ENCODE data around the gene CLP1.
A peak's percentile ranks its signal among the peaks of the same experiment; 100 is the strongest.

Gene CLP1

DNA sequence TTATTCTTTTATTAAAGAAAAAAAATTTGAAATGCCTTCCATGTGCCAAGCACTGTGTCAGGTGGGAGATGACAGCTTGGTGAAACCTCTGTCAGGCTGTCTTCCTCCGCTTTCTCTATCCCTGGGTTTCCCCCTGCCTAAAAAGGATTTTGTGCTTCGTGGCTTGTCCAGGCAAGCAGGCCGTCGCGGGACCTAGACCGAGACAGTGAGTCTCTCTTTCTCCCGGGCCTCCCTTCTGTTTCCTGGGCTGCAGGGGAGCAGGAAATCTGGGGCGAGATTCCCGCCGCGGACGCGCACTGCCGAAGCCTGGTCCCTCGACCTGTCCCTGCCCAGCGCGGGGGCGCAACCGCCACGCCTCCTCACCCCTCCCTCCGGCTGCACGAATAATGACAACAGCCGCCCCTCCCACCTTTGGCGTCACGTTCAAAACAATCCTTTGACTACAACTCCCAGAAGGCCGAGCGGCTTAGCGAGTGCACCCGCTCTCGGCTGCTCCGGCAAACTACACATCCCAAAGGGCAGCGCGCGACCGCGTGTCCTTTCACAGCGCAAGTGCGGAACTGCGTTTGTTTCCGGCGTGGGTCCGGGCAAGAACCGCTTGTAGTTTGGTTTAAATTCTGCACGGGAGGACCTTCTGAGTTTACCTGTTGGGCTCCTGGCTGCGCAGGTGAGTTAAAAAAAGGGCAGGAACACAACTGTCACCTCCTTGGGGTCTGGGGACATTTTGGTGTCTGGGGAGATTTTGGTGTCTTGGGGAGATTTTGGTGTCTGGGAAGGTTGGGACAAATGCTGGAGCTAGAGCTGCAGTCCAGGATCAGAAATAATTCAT lies at the start of gene CLP1:
CLP1 (plus strand) TSS at position 569 of the 829 bp plus-strand sequence. CDS start 1,715 bp downstream, outside the sequence.
- peak; percentile 99 to 100 (median 100) for DNase-seq
- intact Hi-C loops (cut with DNase I): loop anchor here (1.0 kb wide), 1 partner anchor 10 kb away; no protein-coding TSS in a partner anchor

DNA sequence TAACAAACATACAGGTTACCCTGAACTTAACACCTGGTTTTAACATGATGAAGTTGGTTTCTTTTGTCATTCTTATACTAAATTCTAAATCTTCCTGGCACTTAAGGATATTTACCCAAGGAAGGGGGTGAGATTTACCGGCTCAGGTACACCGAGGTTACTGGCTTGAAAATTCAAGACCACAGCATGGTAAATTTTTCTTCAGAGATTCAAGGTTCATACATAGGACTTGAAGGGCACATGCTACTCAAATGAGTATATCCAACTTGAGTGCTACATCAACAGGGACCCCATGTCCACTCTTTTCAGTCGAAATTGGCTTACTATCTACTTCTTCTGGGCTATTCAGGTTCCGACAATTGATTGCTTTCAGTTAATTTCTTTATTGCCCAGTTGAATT lies 47.4 kb upstream of the CLP1 start:
- DNase-seq: no peak
- intact Hi-C loops (cut with DNase I): no loop called here

DNA sequence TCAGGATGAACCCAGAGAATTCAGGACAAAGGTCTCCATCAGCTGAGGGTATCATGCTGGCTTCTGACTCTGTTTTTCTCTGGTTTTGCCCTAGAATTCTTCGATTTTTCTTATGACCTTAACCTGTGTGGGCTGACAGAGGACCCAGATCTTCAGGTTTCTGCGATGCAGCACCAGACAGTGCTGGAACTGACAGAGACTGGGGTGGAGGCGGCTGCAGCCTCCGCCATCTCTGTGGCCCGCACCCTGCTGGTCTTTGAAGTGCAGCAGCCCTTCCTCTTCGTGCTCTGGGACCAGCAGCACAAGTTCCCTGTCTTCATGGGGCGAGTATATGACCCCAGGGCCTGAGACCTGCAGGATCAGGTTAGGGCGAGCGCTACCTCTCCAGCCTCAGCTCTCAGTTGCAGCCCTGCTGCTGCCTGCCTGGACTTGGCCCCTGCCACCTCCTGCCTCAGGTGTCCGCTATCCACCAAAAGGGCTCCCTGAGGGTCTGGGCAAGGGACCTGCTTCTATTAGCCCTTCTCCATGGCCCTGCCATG lies 43.3 kb upstream of the CLP1 start:
- DNase-seq: no peak
- intact Hi-C loops (cut with DNase I): no loop called here

DNA sequence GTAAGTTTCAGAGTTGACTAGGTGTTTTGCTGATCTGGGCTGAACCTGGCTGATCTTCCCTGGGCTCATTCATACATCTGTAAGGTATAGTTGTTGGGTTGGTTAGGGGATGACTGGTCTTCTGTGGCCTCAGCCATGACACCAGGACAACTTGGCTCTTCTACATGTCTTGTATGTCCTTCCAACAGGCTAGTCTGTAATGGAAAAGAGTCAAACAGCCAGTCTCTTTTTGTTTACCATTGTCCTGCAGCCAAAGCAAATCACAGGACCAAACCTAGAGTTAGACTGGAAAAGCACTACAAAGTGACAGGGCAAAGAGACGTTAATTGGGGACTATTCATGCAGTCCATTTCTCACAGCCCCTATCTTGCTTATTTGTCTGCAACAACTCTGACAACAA lies 42.3 kb upstream of the CLP1 start:
- intact Hi-C loops (cut with DNase I): no loop called here
- DNase-seq: no peak

DNA sequence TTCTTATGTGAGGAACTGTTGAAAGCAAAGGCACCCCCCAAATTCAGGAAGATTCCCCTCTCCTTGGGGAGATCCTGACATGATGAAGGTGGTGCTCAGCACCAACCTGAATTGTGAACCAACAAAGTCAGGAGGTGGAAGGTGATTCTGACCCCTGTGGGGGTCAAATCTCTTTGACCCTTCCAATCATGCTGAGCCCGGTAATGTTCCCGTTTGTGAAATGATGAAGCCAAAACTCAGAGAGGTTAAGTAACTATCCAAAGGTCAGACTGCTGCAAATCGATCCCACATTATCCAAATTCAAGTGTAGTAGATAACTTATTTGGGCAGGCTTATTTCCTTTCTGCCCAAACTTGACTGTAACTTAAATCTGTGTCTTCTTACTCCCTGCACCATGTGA lies 41.0 kb upstream of the CLP1 start:
- intact Hi-C loops (cut with DNase I): no loop called here
- DNase-seq: no peak

DNA sequence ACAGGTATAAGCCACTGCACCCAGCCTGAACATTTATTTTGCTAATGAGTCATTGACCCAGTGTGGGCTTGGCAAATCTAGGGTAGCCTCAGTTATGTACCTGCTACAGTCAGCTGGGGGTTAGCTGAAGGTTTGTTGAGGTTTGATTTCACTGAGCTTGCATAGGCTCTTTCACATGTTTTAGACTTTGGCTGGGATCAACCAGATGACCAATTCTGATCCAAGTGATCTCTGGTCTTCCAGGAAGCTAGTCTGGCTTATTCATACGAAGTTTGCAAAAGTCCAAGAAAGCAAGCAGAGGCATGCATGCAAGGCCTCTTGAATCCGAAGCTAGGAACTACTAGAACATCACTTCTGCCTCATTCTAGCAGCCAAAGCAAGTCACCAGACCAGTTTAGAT lies 39.1 kb upstream of the CLP1 start:
- intact Hi-C loops (cut with DNase I): no loop called here
- no peak for DNase-seq

DNA sequence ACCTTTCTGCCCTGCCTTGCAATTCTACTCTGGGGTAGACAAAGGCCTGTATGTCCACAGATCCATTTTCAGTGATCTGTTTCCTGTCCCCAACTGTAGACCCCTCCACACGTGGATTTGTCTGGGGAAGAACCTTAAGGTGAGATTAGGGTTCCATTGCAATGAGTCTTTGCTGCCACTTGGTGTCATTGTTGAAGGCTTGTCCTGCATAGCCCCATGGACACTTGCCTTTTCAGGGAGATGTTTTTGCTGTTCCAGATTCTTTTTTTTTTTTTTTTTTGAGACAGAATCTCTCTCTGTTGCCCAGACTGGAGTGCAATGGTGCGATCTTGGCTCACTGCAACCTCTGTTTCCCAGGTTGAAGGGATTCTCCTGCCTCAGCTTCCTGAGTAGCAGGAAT lies 38.2 kb upstream of the CLP1 start:
- DNase-seq: no peak
- intact Hi-C loops (cut with DNase I): no loop called here

DNA sequence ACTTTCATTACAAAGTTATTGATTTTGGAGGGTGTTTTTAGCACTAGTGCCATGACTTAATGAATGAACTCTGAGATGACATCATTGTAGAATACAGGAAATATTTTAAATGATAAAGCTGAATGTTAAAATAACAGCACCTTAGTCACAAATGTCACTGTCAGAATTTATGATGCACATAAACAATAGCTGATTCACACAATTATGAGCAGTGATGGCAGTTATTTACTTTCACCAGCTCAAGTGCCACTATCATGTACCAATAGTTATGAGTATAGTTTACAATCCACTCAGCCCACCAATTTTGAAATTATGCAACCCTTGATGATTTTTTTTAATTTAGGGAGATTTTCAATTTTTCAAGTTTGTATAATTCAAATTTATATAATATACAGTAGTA lies 37.1 kb upstream of the CLP1 start:
- no peak for DNase-seq
- intact Hi-C loops (cut with DNase I): no loop called here

DNA sequence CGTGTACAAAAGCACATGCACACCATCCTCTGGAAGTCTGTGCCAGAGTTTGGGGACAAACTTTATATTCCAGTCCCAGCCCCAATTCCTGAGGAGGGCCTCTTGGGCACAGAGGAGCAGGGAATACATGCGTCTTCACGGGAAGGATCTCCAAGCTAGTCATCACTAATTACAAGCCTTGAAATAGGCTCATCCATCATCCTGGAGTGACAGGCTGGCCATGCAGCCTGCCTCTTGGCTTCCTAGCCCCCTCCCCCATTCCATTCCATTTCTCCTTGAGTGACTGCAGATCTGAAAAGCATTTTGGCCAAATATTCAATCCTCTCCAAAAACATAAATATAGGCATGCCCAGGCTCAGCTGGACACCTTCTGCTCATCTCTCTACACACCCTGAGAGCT lies 35.3 kb upstream of the CLP1 start:
- intact Hi-C loops (cut with DNase I): no loop called here
- DNase-seq: no peak

DNA sequence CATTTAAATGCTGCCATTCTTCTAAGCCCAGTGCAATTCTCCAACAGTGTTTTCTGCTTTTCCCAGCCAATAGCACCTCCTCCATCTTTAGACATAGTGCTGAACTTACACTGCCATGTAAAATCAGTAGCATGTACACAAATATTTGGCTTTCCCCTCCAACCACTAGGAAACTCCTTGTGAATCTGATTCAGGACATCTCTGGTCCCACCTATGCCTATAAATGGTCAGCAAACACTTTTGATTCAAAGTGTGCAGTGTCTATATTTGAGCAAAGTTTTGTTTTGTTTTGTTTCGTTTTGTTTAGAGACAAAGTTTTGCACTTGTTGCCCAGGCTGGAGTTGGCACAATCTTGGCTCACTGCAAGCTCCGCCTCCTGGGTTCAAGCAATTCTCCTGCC lies 32.7 kb upstream of the CLP1 start:
- intact Hi-C loops (cut with DNase I): no loop called here
- DNase-seq: no peak

DNA sequence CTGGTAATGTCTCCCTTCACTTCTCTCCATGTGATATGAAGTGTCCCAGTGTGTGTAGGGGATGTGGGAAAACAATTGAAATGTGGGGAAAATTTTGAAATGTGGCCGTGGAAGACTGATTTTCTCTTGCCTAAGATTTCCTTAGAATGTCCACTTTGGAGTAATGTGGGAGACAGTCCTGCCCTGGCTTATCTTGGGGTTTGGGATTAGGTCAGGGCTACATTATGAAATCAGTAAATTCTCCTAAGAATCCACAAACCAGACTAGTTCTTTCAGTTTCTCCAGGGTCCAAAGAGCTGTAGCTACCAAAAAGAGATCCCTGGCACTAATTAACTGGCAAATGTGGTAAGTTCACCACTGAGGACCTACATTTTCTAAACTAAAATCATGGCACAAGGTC lies 30.7 kb upstream of the CLP1 start:
- no peak for DNase-seq
- intact Hi-C loops (cut with DNase I): no loop called here

DNA sequence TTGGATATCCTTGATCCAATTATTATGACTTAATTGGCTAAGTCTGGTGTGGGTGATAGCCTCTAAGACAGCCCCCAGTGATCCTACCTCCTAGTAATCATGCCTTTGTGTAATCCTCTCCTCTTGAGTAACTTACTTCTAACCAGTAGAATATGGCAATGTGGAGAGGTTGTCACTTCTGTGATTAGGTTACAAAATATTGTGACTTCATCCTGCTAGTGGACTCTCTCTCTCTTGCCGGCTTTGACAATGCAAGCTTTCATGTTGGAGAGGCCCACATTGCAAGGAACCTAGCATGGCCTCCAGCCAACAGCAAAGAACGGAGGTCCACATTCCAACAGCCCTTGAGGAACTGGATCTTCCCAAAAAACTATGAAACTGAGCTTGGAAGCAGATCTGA lies 27.4 kb upstream of the CLP1 start:
- intact Hi-C loops (cut with DNase I): no loop called here
- no peak for DNase-seq

DNA sequence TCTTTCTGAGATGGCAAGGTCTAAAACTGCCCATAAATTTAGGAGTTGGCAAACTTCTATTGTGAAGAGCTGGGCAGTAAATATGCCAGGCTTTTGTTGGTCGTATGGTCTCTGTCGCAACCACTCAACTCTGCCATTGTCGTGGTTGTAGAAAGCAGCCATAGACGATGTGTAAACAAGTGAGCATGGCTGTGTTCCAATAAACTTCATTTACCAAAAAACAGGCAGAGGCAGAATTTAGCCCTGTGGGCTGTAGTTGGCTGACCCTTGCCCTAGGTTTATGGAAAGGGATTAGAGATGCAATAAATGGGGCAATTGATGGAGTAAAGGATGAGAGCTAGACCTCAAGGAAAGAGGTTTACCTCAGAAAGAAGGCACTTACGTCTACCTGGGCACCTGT lies 25.4 kb upstream of the CLP1 start:
- intact Hi-C loops (cut with DNase I): no loop called here
- no peak for DNase-seq

DNA sequence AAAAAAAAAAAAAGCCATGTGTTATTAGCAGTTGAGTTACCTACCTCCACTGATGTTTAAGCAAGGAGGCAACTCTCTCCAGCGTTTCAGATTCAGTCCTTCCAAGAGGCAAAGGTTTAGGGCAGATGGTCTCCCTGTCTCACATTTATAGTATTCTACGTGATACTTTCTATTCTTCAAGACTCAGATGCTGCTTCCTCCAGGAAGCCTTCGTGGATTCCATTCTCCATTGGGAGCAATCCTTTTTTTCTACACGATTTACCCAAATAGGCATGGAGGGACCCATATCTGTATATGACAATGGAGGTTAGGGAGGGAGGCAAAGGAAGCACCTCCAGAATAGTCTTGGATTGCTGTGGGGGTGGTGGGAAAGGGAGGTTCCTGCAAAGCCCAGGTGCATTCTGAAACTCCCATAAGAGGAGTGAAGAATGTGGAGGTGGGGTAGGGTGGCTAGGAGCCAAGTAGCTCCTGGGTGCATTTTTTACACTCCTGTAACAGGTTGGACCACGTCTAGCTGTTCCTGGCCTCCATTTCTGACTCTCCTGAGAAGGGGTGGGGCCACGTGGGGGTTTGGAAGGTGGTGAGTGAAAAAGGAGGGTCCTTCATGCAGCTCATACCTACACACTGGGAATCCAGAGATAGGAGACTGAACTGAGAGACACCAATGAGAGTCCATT lies 24.0 kb upstream of the CLP1 start:
- DNase-seq: no peak
- intact Hi-C loops (cut with DNase I): no loop called here

DNA sequence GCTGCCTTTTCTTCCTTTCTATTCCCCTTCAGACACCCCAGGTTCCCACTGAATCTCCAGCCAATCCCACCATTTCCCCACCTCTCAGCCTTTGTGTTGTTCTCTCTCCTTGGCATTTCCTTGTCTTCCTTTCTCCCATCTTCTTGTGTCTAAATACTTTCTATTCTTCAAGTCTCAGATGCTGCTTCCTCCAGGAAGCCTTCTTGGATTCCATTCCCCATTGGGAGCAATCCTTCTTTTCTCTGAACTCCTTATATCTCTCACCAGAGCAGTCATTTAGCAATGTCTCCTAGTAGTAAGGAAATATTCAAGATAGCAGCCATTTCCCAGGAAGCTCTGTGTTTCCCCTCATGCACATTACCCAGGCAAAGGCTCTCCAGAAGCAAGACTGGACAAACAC lies 23.3 kb upstream of the CLP1 start:
- intact Hi-C loops (cut with DNase I): no loop called here
- no peak for DNase-seq

DNA sequence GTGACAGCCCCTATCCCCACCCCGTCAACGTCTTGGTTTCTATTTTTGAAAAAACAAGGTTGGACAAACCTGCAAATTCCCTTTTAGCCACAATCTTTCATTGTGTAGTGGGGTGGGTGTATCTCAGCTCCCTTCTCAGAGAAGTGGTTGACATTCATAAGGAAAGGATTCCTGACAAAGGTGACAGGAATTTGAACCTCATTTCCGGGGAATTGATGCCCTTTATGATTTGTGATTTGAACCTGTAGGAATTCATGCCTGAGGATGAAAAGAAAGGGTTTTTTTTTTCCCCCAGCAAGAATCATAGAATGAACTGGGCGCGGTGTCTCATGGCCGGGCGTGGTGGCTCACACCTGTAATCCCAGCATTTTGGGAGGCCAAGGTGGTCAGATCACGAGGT lies 22.3 kb upstream of the CLP1 start:
- no peak for DNase-seq
- intact Hi-C loops (cut with DNase I): no loop called here

DNA sequence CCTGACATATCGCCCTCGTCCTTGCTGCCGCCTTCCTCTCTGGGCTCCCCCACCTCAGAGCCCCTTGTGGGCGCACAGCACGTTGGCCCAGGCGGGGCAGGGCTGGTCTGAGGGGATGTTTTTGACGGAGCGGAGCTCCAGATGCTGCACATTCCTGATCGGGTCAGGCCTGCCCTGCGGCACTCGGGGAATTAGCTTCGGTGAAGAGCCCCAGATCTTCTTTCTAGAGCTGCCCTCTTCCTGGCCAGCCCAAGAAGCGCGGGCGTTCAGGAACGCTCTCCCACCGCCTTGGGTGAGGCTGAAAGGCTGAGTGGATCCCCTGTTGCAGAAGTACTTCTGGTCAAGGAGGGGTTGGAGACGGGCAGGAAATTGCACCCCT lies 19.9 kb upstream of the CLP1 start:
- DNase-seq: peak in 1 of 10 donors; percentile 77
- intact Hi-C loops (cut with DNase I): no loop called here

DNA sequence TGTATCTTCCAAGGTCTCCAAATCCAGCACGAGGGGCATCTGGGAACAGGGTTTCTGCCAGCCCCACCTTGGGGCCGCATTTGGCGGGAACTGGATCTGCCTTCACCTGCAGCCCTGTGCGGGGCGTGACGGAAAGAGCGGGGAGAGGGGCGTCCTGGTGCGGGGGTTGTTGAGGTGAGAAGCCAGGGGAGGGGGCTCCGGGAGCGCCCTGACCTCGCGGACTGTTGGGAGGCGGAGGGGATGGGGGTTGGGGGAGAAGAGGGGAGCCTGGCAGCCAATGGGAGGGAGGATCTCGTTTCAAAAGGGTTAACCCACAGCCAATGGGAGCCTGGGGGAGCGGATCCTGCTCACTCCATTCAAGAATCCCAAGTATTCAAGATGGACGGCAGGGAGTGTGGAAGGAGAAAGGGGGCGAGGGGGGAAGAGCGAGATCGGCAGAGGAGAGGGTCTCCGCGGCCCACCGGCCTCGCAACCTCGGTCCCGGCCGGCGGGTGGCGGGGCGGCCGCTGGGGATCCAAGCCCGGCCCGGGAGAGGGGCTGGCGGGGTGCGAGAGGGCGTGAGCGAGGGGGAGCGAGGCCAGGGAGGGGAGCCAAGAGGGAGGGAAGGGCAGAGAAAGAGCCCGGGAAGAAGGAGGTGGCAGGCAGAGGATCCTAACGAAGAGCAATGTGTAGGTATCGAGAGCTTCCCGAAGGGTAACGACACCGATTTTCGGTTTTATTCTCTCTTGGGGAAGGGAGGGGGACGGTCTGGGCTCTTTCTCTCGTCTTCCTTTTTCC lies 19.4 kb upstream of the CLP1 start:
- intact Hi-C loops (cut with DNase I): no loop called here
- DNase-seq: peak; percentile 40 to 96 (median 74)

DNA sequence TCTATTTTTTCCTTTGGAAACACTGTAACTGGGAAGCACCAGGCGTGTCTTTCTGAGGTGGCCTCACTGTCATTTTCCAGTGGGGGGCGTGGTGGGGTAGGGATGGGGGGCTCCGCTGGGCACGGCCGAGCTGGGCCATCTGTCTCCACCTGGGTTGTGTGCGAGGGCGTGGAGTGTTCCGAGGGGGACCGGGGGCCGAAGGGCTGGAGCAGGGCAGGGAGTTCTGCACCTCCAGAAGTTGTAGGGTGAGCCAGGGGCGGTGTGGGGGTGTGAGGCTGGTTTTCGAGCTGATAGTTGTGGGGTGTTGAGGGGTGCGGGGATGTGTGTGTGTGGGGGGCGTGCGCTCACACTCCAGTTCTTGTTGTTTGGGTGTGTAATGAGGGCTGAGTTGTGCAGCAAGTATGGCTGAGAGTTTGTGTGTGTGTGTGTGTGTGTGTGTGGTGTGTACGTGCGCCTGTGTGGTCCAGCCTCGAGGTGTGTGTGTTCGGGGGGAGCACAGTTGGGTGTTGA lies 18.7 kb upstream of the CLP1 start:
- intact Hi-C loops (cut with DNase I): no loop called here
- no peak for DNase-seq

DNA sequence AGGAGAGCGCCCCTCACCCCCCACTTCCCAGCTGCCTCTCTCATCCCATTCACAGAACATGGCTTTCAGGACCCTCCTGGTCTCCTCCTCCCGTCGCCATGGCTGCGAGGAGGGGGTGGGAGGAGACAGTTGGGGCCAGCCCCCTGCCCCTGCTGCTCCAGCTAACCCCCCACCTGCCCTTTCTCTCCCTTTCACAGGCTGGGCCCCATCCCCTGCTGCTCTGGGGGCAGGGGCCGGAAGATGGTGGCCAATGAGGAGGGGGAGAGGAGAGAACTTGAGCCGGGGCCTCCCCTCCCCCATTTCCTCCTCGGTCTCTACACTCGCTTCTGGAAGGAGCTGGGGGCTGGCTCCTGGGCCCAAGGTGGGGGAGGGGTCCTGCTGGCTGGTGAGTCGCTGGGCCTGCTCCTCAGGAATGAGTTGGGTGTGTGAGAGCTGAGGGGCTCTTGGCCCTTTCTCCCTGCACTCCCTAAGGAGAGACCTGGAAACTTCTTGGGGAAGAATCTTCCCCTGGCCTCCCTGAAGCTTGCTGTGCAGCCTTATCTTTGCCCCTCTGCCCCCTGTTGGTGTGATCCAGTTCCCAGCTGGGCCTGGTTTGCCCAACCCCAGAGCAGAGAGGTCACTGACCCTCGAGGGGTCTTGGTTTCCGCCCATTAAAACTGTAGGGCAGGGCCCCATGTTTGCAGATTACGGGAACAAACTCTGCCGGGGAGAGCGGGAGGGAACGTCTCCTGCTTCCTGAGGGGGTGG lies 18.1 kb upstream of the CLP1 start:
- DNase-seq: no peak
- intact Hi-C loops (cut with DNase I): loop anchor here (5.0 kb wide), 1 partner anchor 182 kb away; no protein-coding TSS in a partner anchor
